T-helper 2 cell (primary cell): ENCODE results near the gene N4BP2L1.

Source experiments
- DNase-seq, 5 experiments: peaks; one replicate each; pipeline versions ENCODE4 v3.0.0 to v3.0.0-alpha.2; 2012 to 2022

N4BP2L1 gene

GRCh38 chr13:32431361-32431760 is 3.4 kb upstream of the N4BP2L1 start:
- no peak for DNase-seq

GRCh38 chr13:32430018-32430747 is 2.3 kb upstream of the N4BP2L1 start:
- DNase-seq: no peak

- no peak for DNase-seq
These were observed 1.5 kb upstream of the N4BP2L1 start for GRCh38 chr13:32429433-32429909.

- DNase-seq: no peak
These were observed 877 bp upstream of the N4BP2L1 start for GRCh38 chr13:32428581-32429432.

GRCh38 chr13:32426990-32427851 is 709 bp downstream of the N4BP2L1 start:
- DNase-seq: peak in 4 of 5 experiments; percentile 26 to 78 (median 58)

GRCh38 chr13:32426191-32426989 is 1.5 kb downstream of the N4BP2L1 start:
- peak in 2 of 5 experiments; percentile 53 to 92 for DNase-seq

- DNase-seq: no peak
These were observed 2.8 kb downstream of the N4BP2L1 start for GRCh38 chr13:32425158-32425557.

- no peak for DNase-seq
These were observed 4.3 kb downstream of the N4BP2L1 start for GRCh38 chr13:32423592-32423991.

- DNase-seq: no peak
These were observed 8.1 kb downstream of the N4BP2L1 start for GRCh38 chr13:32419862-32420261.

GRCh38 chr13:32417995-32418394 is 9.9 kb downstream of the N4BP2L1 start:
- no peak for DNase-seq

- peak in 1 of 5 experiments; percentile 33 for DNase-seq
These were observed 12.9 kb downstream of the N4BP2L1 start for GRCh38 chr13:32415019-32415418.

GRCh38 chr13:32414580-32414979 is 13.3 kb downstream of the N4BP2L1 start:
- DNase-seq: no peak

- no peak for DNase-seq
These were observed 14.6 kb downstream of the N4BP2L1 start for GRCh38 chr13:32413284-32413683.

GRCh38 chr13:32409561-32410421 is 18.1 kb downstream of the N4BP2L1 start:
- DNase-seq: no peak

GRCh38 chr13:32409001-32409313 is 19.0 kb downstream of the N4BP2L1 start:
- no peak for DNase-seq

GRCh38 chr13:32408296-32409000 is 19.5 kb downstream of the N4BP2L1 start:
- DNase-seq: no peak

GRCh38 chr13:32407854-32408253 is 20.1 kb downstream of the N4BP2L1 start:
- peak in 1 of 5 experiments; percentile 63 for DNase-seq

GRCh38 chr13:32403108-32403507 is 24.8 kb downstream of the N4BP2L1 start:
- DNase-seq: no peak

- DNase-seq: no peak
These were observed 36.8 kb downstream of the N4BP2L1 start for GRCh38 chr13:32391101-32391619.

- peak in 1 of 5 experiments; percentile 1 for DNase-seq
These were observed 37.4 kb downstream of the N4BP2L1 start for GRCh38 chr13:32390484-32390883.
